ENCODE results near the gene BMS1.

Gene BMS1

GRCh38 chr10:42753507-42754154 lies 29.0 kb upstream of the BMS1 start:
- no peak overlapping the region for H3K27ac ChIP-seq (ENCODE audit: low read depth, low read length, poor library complexity, severe bottlenecking)
- H3K9me2 ChIP-seq (ENCODE audit: low read depth, low read length): no peaks in the 10 kb centered on the region
- H2AFZ ChIP-seq (ENCODE audit: low read length): no peak overlapping the region
- H3K79me2 ChIP-seq (ENCODE audit: insufficient read depth, low read length): no peaks in the 10 kb centered on the region
- H3K4me2 ChIP-seq (ENCODE audit: low read length): no peak overlapping the region
- no peaks in the 10 kb centered on the region for H3K4me1 ChIP-seq (ENCODE audit: insufficient read depth, low read length, severe bottlenecking)
- no peak overlapping the region for H3K9ac ChIP-seq (ENCODE audit: low read length)
- no peaks in the 10 kb centered on the region for H4K20me1 ChIP-seq (ENCODE audit: insufficient read depth, low read length)
- H3K4me3 ChIP-seq (ENCODE audit: low read depth, low read length, poor library complexity, severe bottlenecking): no peak overlapping the region
- no peaks in the 10 kb centered on the region for H3K9me3 ChIP-seq (ENCODE audit: low read length)
- H3F3A ChIP-seq (ENCODE audit: insufficient read depth, low read length): no peaks in the 10 kb centered on the region
- TF ChIP-seq EZH2 (IDR thresholded peaks at IDR 0.05; ENCODE audit: borderline replicate concordance, low read length): no peak
- no peak for TF ChIP-seq CTCF (IDR thresholded peaks at IDR 0.05; ENCODE audit: low read length)
- no peaks in the 10 kb centered on the region for H3K27me3 ChIP-seq (ENCODE audit: insufficient read depth, low read length)
- H3K36me3 ChIP-seq (ENCODE audit: insufficient read depth, low read length): no peaks in the 10 kb centered on the region

- Histone ChIP-seq H3K4me1 (ENCODE audit: insufficient read depth, low read length, severe bottlenecking) (no peaks in the 10 kb centered on the region), H3K27me3 (ENCODE audit: insufficient read depth, low read length) (no peaks in the 10 kb centered on the region), H2AFZ (ENCODE audit: low read length) (no peak overlapping the region), H3K27ac (ENCODE audit: low read depth, low read length, poor library complexity, severe bottlenecking) (no peak overlapping the region), H3K4me2 (ENCODE audit: low read length) (no peak overlapping the region), H4K20me1 (ENCODE audit: insufficient read depth, low read length) (no peaks in the 10 kb centered on the region), H3K36me3 (ENCODE audit: insufficient read depth, low read length) (no peaks in the 10 kb centered on the region), H3K9ac (ENCODE audit: low read length) (no peak overlapping the region), H3F3A (ENCODE audit: insufficient read depth, low read length) (no peaks in the 10 kb centered on the region), H3K4me3 (ENCODE audit: low read depth, low read length, poor library complexity, severe bottlenecking) (no peak overlapping the region), H3K79me2 (ENCODE audit: insufficient read depth, low read length) (no peaks in the 10 kb centered on the region), H3K9me3 (ENCODE audit: low read length) (no peaks in the 10 kb centered on the region), H3K9me2 (ENCODE audit: low read depth, low read length) (no peaks in the 10 kb centered on the region)
- no peak for TF ChIP-seq EZH2 (IDR thresholded peaks at IDR 0.05; ENCODE audit: borderline replicate concordance, low read length)
- no peak for TF ChIP-seq CTCF (IDR thresholded peaks at IDR 0.05; ENCODE audit: low read length)
These were observed 28.2 kb upstream of the BMS1 start for GRCh38 chr10:42754155-42755027.

- Histone ChIP-seq H3K4me1 (ENCODE audit: insufficient read depth, low read length, severe bottlenecking) (no peaks in the 10 kb centered on the region), H3K9me2 (ENCODE audit: low read depth, low read length) (no peaks in the 10 kb centered on the region), H3F3A (ENCODE audit: insufficient read depth, low read length) (no peaks in the 10 kb centered on the region), H3K36me3 (ENCODE audit: insufficient read depth, low read length) (no peaks in the 10 kb centered on the region), H3K4me3 (ENCODE audit: low read depth, low read length, poor library complexity, severe bottlenecking) (no peak overlapping the region), H3K27ac (ENCODE audit: low read depth, low read length, poor library complexity, severe bottlenecking) (no peak overlapping the region), H3K79me2 (ENCODE audit: insufficient read depth, low read length) (no peaks in the 10 kb centered on the region), H3K4me2 (ENCODE audit: low read length) (no peak overlapping the region), H2AFZ (ENCODE audit: low read length) (no peak overlapping the region), H4K20me1 (ENCODE audit: insufficient read depth, low read length) (no peaks in the 10 kb centered on the region), H3K27me3 (ENCODE audit: insufficient read depth, low read length) (no peaks in the 10 kb centered on the region), H3K9ac (ENCODE audit: low read length) (no peak overlapping the region), H3K9me3 (ENCODE audit: low read length) (no peaks in the 10 kb centered on the region)
- TF ChIP-seq EZH2 (IDR thresholded peaks at IDR 0.05; ENCODE audit: borderline replicate concordance, low read length): no peak
- TF ChIP-seq CTCF (IDR thresholded peaks at IDR 0.05; ENCODE audit: low read length): no peak
These were observed 27.6 kb upstream of the BMS1 start for GRCh38 chr10:42755028-42755451.

Data from OCI-LY1 (cell line).